OCI-LY7 (cell line): ENCODE results near the gene GPR27.

Experiments used
- EZH2phosphoT487 ChIP-seq: fragments of 200-600 bp; sonication (generic); IDR thresholded peaks from 2 replicates; pipeline ENCODE4 v1.6.1; 2018; ENCODE audit warnings: low read depth, borderline replicate concordance, mild to moderate bottlenecking, mixed run types, antibody characterized with exemption, low read length, moderate library complexity, mixed read lengths
- TF ChIP-seq, protein P1 (sequence below): fragments of 200-600 bp; sonication (generic); conservative IDR thresholded peaks from 2 replicates; pipeline ENCODE4 v1.5.1; 2014; ENCODE audit warnings: mild to moderate bottlenecking, antibody characterized with exemption, low read length, moderate library complexity, mixed read lengths

DNA sequence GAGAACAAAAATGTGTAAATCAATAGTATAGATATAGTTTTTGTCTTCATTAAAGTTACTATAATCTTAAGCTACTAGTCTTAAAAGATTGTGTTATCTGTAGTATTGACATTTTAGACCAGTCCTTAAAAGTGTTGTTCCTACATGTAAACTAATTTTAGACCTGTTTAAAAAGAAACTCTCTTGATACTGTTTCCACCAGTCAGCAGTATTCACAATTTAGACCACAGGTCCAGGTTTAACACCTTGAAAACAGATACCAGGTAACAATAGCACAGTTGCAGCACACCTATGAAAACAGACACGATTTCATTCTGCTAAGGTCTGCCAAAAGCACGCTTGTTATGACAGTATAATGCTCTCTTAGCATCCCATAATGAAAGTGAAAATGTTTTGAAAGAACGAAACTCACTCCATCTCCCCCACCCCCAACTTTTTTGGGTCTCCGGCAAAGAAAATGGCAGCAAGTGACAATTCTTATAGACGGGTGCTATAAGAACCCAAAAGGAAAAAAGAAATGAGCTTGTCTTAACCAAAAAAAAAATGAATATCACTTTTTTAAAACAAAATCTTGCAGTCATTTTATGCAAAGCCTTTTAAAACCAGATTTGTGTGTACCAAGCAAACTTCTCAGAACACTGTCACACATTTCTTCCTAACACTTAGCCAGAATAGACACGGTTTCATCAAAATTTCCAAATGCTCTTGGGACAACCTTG lies 30.0 kb upstream of the GPR27 start:
- TF ChIP-seq, protein P1, sequence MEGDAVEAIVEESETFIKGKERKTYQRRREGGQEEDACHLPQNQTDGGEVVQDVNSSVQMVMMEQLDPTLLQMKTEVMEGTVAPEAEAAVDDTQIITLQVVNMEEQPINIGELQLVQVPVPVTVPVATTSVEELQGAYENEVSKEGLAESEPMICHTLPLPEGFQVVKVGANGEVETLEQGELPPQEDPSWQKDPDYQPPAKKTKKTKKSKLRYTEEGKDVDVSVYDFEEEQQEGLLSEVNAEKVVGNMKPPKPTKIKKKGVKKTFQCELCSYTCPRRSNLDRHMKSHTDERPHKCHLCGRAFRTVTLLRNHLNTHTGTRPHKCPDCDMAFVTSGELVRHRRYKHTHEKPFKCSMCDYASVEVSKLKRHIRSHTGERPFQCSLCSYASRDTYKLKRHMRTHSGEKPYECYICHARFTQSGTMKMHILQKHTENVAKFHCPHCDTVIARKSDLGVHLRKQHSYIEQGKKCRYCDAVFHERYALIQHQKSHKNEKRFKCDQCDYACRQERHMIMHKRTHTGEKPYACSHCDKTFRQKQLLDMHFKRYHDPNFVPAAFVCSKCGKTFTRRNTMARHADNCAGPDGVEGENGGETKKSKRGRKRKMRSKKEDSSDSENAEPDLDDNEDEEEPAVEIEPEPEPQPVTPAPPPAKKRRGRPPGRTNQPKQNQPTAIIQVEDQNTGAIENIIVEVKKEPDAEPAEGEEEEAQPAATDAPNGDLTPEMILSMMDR: no peak
- no peak; the same call in 1 of the 2 replicates for TF ChIP-seq EZH2phosphoT487
